Tongue (tissue), 2 donors: ENCODE results near the gene GPR35. TPM values are rescaled to one million over a fixed set of nuclear protein-coding genes. Genes with fewer than 3 reads are reported as not detected.

Source experiments
- DNase-seq: peaks from one replicate; pipeline ENCODE4 v3.0.0-alpha.2; 2015
- total RNA-seq: library from RNA; depleted of rRNA; stranded (reverse); fragments of >200 nt; gene quantifications from one replicate; pipeline ENCODE4 v1.2.3, GENCODE V29; 2014

Gene GPR35
- total RNA-seq, 1 donor from 2014 or later, result 1.1 TPM

- DNase-seq, result no peak
These were observed 35.9 kb upstream of the GPR35 start for GRCh38 chr2:240589375-240589774.

- DNase-seq, result no peak
These were observed 35.3 kb upstream of the GPR35 start for GRCh38 chr2:240589850-240590525.

- DNase-seq, result no peak
These were observed 34.6 kb upstream of the GPR35 start for GRCh38 chr2:240590681-240591111.

- no peak for DNase-seq
These were observed 34.1 kb upstream of the GPR35 start for GRCh38 chr2:240591226-240591625.

GRCh38 chr2:240591784-240592183 lies 33.5 kb upstream of the GPR35 start:
- DNase-seq, result no peak

- no peak for DNase-seq
These were observed 32.1 kb upstream of the GPR35 start for GRCh38 chr2:240593026-240593702.

- no peak for DNase-seq
These were observed 31.4 kb upstream of the GPR35 start for GRCh38 chr2:240593703-240594451.

GRCh38 chr2:240594511-240595380 lies 30.5 kb upstream of the GPR35 start:
- no peak for DNase-seq

GRCh38 chr2:240595381-240596079 lies 29.8 kb upstream of the GPR35 start:
- no peak for DNase-seq

GRCh38 chr2:240596080-240596460 lies 29.2 kb upstream of the GPR35 start:
- no peak for DNase-seq

GRCh38 chr2:240596491-240596931 lies 28.8 kb upstream of the GPR35 start:
- DNase-seq, result no peak

- no peak for DNase-seq
These were observed 28.2 kb upstream of the GPR35 start for GRCh38 chr2:240597054-240597418.

- DNase-seq, result no peak
These were observed 27.7 kb upstream of the GPR35 start for GRCh38 chr2:240597419-240598181.

- no peak for DNase-seq
These were observed 26.9 kb upstream of the GPR35 start for GRCh38 chr2:240598311-240598911.

GRCh38 chr2:240599141-240599583 lies 26.1 kb upstream of the GPR35 start:
- no peak for DNase-seq

- DNase-seq, result no peak
These were observed 24.8 kb upstream of the GPR35 start for GRCh38 chr2:240600451-240600961.

GRCh38 chr2:240601061-240601830 lies 24.0 kb upstream of the GPR35 start:
- no peak for DNase-seq

GRCh38 chr2:240601831-240602160 lies 23.5 kb upstream of the GPR35 start:
- no peak for DNase-seq

- no peak for DNase-seq
These were observed 22.8 kb upstream of the GPR35 start for GRCh38 chr2:240602266-240603050.
